H1 (cell line): ENCODE measurements around the gene LHFPL6. TPM values are rescaled to one million over a fixed set of nuclear protein-coding genes. Genes with fewer than 3 reads are reported as not detected.

ENCODE experiments used
- ASH2L ChIP-seq: fragments of 200-600, 300-600 bp; sonication (generic); IDR thresholded peaks from one replicate; pipeline ENCODE4 v1.7.1; 2017; ENCODE audit warnings: low read length
- ATF2 ChIP-seq: IDR thresholded peaks from 2 replicates; pipeline ENCODE4 v1.6.1; 2012; ENCODE audit warnings: low read length, inconsistent platforms
- CTBP2 ChIP-seq: IDR thresholded peaks from 2 replicates; pipeline ENCODE4 v1.7.0; 2011; ENCODE audit warnings: borderline replicate concordance, mild to moderate bottlenecking, moderate library complexity, mixed read lengths, low read length; ENCODE audit not compliant: insufficient read depth, insufficient read length
- TAF1 ChIP-seq: IDR thresholded peaks from 2 replicates; pipeline ENCODE4 v1.6.1; 2011; ENCODE audit warnings: mild to moderate bottlenecking, low read depth, low read length
- polyA plus RNA-seq, 7 experiments: library from polyadenylated mRNA; depleted of rRNA in 3 of 7; stranded (reverse) in 5 of 7; unstranded in 2 of 7; fragments of >200 nt in 5 of 7; fragments of 200-250 nt in 2 of 7; gene quantifications; 1 replicate in 5 of 7; 2 replicates in 1 of 7; 4 replicates in 1 of 7; pipeline versions ENCODE4 v1.2.1 to v1.2.3, GENCODE V29; 2011 to 2013; ENCODE audit warnings: missing spikeins in 2 of 7, mixed read lengths in 2 of 7
- total RNA-seq: library from RNA; stranded (reverse); fragmentation: NEBNext Ultra II Directional; extraction: Animal tissue kit (Norgen Biotek cat#: 25700); gene quantifications from 2 replicates; pipeline ENCODE4 v1.2.1, GENCODE V29; 2021

The LHFPL6 gene
- total and polyA plus RNA-seq, 2 of the 8 experiments (the other 6 are each of a cell fraction or from before 2014, with no cell fraction given) = 7.6 to 17.0 TPM

- no peak for TF ChIP-seq ATF2
- no peak for TF ChIP-seq CTBP2
- TF ChIP-seq TAF1 = no peak
- no peak for TF ChIP-seq ASH2L
Measured at GRCh38 chr13:39311619-39312018, 291.4 kb downstream of the LHFPL6 start (continued).
